Right ventricle myocardium inferior (tissue), 1 donor: ENCODE data around the gene ALMS1. TPM values are rescaled to one million over a fixed set of nuclear protein-coding genes. Genes with fewer than 3 reads are reported as not detected.
A peak's percentile ranks its signal among the peaks of the same experiment; 100 is the strongest.
"Not testable (repeated sequence)": the region's sequence is repeated elsewhere in the genome, so short reads cannot be mapped to it uniquely, and the experiment has no call there.

Experiments used
- ATAC-seq: fragments of 200-7000 bp; cut with Tn5 transposase; one replicate; pipeline ENCODE4 v1.9.1; 2020; ENCODE audit warnings: mild to moderate bottlenecking, moderate library complexity
- DNase-seq: peaks from one replicate; pipeline ENCODE4 v3.0.0; 2021; ENCODE audit errors: missing footprints
- intact Hi-C: fragments of 100-400 bp; cut with DNase I; formaldehyde crosslinking; loops from one replicate; pipeline ENCODE4 v1.11.0; 2022
- long read RNA-seq: library from polyadenylated mRNA; unstranded; transcript quantifications from one replicate; pipeline ENCODE4 v2.0.0, GENCODE V29; 2021
- total RNA-seq: library from RNA; stranded (reverse); fragmentation: NEBNext Ultra II Directional; extraction: Animal tissue kit (Norgen Biotek cat#: 25700); gene quantifications from one replicate; pipeline ENCODE4 v1.2.1, GENCODE V29; 2021
- donor health status: DM: no; HTN: yes; CAD: no; lungs with severe emphysema.

The ALMS1 gene
- 7.9 TPM for total RNA-seq
- long read RNA-seq = 0 reads

- intact Hi-C loops = no loop called here
- ATAC-seq = peak; percentile 98
Measured at GRCh38 chr2:73385504-73386341, at the start of gene ALMS1. ALMS1 (plus strand) TSS chr2:73385836; CDS start chr2:73385869, 33 bp downstream.

GRCh38 chr2:73337828-73338227, 47.8 kb upstream of the ALMS1 start:
- ATAC-seq = no peak
- no peak for DNase-seq
- intact Hi-C loops = no loop called here

More at GRCh38 chr2:73385504-73386341, at the start of gene ALMS1:
- peak; percentile 96 for DNase-seq

- DNase-seq = no peak
- no peak for ATAC-seq
- intact Hi-C loops = no loop called here
Measured at GRCh38 chr2:73339201-73339600, 46.4 kb upstream of the ALMS1 start.

GRCh38 chr2:73341039-73341438, 44.6 kb upstream of the ALMS1 start:
- DNase-seq (no peak), ATAC-seq (no peak)
- intact Hi-C loops = no loop called here

GRCh38 chr2:73343992-73344391, 41.6 kb upstream of the ALMS1 start:
- intact Hi-C loops = no loop called here
- DNase-seq (no peak), ATAC-seq (no peak)

GRCh38 chr2:73344747-73345146, 40.9 kb upstream of the ALMS1 start:
- ATAC-seq, DNase-seq, intact Hi-C loops: not testable (repeated sequence)

GRCh38 chr2:73350035-73350691, 35.5 kb upstream of the ALMS1 start:
- intact Hi-C loops = no loop called here
- ATAC-seq (no peak), DNase-seq (no peak)

- intact Hi-C loops = no loop called here
- ATAC-seq = no peak
- DNase-seq = no peak
Measured at GRCh38 chr2:73356097-73356496, 29.5 kb upstream of the ALMS1 start.

GRCh38 chr2:73359915-73360697, 25.5 kb upstream of the ALMS1 start:
- ATAC-seq (no peak), DNase-seq (no peak)
- intact Hi-C loops = no loop called here

- DNase-seq (no peak), ATAC-seq (no peak)
- intact Hi-C loops = no loop called here
Measured at GRCh38 chr2:73366060-73366459, 19.6 kb upstream of the ALMS1 start.

- peak; percentile 39 for ATAC-seq
- intact Hi-C loops = no loop called here
- no peak for DNase-seq
Measured at GRCh38 chr2:73368781-73369180, 16.9 kb upstream of the ALMS1 start.

- intact Hi-C loops = no loop called here
- ATAC-seq = no peak
- no peak for DNase-seq
Measured at GRCh38 chr2:73370348-73370747, 15.3 kb upstream of the ALMS1 start.

GRCh38 chr2:73373344-73373743, 12.3 kb upstream of the ALMS1 start:
- DNase-seq = no peak
- intact Hi-C loops = no loop called here
- ATAC-seq = no peak

- ATAC-seq (peak; percentile 74), DNase-seq (no peak)
- intact Hi-C loops = no loop called here
Measured at GRCh38 chr2:73374269-73374668, 11.4 kb upstream of the ALMS1 start.

- DNase-seq (no peak), ATAC-seq (no peak)
- intact Hi-C loops = no loop called here
Measured at GRCh38 chr2:73376681-73377080, 9.0 kb upstream of the ALMS1 start.

GRCh38 chr2:73383036-73383435, 2.6 kb upstream of the ALMS1 start:
- DNase-seq (no peak), ATAC-seq (no peak)
- intact Hi-C loops = loop anchor here (5.0 kb wide), 1 partner anchor 271 kb away; the partner anchor contains the start of gene RAB11FIP5

GRCh38 chr2:73385123-73385503, 523 bp upstream of the ALMS1 start:
- ATAC-seq (no peak), DNase-seq (no peak)
- intact Hi-C loops = no loop called here

GRCh38 chr2:73386342-73386868, 769 bp downstream of the ALMS1 start:
- intact Hi-C loops = no loop called here
- ATAC-seq = peak; percentile 0
- DNase-seq = no peak
